Measurements from ENCODE around the gene DERL3.

Gene DERL3

DNA sequence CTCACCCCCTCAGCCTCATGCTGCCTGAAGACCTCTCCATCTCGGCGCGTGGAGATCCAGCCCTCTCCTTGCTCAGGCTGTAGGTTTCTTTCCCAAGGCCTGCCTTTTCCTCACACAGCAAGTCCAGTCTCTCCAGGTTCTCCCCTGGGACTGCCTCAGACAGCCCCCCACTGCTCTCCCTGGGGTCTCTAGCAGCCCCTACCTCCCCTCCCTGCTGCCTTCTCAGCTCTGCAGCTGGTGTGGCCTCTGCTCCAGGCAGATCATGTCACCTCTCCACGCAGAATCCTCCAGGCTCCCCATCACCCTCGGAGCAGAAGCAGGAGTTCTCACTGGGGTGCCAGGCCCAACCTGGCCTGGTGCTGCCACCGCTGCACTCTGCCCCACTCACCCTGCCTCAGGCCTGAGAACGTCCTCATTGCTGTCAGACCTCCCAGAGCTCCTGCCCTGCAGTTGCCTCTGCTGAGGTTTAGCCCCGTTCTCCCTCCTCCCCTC, 36.9 kb downstream of the DERL3 start:
- no peak for DNase-seq

DNA sequence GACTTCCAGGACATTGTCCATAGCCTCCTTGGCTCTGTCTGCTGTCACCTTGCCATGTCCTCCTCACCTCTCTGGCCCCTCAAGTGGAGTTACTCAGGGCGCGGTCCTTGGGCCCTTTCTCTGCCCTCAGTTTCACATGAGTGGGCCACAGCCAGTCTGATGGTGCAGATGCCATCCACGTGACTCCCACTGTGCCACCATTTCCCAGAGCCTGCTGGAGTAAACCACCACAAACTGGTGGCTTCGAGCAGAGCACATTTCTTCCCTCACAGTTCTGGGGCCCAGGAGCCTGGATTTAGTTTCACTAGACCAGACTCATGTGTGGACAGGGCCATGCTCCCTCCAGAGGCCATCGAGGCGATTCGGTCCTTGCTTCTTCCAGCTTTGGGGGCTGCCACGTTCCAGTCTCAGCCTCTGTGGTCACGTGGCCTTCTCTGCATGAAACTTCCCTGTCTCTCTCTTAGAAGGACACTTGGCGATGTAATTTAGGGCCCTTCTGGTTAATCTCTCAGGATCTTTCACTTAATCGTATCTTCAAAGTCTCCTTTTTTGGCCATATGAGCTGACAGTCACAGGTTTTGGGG, 37.5 kb downstream of the DERL3 start:
- no peak for DNase-seq

DNA sequence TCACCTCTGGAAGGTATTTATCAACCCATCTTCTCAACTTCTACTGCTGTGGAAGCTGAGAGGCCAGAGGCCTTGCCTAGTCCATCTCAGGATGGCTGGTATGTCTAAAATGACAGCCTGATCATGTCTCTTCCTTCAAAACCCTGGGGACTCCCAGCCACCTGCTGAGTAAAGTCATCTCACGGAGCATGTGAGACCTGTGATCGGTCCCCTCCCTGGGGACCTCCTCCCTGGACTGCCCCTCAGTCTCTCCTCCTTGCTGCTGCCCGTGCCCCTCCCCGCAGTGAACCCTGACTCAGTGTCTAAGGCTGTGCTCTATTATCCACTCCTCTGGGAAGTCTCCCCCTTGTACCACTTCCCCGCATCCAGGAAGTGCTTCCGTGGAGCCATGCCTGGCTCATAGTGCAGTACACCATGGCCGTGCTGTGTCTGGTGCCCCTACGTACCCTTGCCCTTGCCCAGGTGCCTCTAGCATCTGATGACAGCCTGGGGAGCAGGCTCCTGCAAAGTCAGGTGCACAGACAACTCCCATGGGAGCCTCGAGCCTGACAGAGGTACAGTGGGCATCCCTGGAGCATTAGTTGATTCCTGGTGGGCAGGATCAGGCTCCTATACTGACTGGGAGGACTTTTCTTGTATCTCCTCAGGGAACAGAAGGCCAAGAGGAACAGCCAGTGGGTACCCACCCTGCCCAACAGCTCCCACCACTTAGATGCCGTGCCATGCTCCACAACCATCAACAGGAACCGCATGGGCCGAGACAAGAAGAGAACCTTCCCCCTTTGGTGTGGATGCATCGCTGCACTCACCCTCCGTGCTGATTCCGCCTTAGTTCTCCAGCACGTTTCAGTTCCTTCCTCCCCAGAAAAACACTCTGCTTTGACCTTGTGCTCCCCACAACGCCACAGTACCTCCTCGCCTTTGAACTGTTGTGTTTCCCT, 38.2 kb downstream of the DERL3 start:
- no peak for DNase-seq

DNA sequence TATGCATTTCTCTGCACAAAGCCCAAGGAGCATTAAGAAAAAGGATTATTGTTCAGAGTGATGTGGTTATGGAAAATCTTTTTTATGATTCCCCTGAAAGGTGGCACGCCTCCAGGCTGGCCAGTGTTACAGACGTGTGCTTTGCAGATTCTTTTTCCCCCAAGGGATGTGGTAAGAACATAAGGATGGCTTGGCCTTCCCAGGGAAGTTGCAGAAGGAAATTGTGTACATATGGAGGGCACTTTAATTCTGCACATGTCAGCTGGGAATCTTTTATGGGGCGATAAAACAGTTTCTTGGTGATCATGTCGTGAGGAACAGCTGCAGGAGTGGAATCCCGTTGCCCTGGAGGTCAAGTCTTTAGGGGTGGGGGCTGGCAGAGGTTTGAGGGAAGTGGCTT, 42.3 kb downstream of the DERL3 start:
- no peak for DNase-seq

DNA sequence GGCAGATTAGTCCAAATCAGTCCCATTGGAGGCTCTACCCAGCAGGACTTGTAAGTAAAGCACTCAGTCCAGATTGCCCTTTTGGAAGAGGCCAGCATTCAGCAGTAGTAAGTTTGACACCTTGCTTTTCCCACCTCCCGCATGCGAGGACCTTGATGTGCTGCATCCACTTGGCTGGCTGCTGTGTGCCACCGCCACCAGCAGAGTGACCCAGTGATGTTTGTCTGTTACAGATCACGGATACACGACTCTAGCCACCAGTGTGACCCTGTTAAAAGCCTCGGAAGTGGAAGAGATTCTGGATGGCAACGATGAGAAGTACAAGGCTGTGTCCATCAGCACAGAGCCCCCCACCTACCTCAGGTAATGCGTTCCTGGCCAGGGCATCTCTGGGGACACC, 45.5 kb downstream of the DERL3 start:
- DNase-seq, result no peak

DNA sequence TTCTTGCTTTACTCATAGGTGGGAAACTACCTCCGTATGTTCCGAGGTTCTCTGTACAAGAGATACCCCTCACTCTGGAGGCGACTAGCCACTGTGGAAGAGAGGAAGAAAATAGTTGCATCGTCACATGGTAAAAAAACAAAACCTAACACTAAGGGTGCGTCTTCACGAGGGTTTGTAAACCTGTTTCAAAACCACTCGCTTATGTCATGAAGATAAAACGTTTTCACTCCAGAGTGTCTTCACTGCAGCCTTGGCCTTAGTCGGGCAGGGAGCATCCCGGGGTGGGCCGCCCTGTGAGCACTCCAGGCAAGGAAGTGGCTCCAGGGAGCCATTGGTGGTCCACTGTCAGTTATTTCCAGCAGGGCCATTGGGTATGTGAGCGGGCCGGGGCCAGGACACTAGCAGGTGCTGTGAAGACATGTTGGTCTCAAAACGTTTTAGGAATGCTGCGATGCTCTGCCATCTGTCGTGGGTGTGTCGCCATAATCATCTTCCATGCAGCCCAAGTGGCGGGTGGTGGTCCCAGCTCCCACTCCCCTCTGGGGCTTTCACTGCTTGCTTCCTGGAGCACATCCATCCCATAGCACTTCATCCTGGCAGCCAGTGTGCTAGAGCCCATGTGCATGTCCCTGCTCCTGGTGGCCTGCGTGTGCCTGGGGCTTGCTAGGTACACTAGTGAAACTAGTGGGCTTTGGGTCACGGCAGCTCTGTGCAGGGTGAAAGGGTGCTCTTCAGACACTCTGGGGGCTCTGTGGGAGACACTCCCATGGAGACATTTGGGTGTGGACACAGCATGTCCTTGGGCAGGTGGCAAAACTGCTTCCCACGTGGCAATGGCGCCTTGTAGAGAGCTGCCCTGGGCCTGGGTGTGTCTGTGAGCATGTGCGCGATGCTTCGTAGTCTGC, 46.8 kb downstream of the DERL3 start:
- DNase-seq, result no peak

DNA sequence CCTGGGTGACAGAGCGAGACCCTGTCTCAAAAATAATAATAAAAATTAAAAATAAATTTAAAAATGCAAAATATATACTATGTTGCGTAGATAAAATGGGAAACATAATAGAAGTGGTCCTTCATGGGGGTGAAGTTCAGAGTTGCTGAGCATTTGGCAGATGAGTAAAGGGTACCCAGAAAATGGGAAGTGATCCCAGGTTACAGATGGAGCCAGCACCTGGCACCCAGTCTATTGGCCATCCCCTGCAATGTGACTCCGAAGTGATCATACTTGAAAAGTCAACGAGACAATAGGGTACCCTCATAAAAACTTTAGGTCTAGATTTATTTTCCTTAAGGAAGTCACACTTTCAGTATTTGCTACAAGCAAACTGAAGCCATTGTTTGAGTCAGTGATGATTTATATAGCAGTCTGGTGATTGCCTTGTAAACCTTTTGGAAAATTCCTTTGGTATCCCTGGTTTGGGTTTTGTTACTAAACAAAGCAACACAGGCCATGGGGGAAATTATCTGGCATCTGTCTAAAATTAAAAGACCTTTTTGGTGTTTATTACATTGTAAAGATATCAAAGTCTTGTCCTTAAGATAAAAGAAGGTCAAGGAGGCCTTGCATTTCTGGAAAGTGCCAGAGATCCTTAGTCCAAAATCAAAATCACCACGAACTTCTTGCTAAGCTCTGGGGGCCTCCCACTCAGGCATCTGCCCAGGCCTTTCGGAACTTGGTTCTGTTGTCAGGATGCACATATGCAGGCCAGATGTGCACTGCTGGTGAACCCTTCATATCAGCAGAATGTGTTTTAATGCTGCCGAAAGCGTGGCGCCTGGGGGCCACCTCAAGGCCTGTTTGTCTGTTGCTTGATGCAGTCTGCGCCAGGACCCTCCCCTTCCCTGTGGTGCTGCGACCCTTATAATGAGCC, 47.7 kb downstream of the DERL3 start:
- DNase-seq, result no peak

DNA sequence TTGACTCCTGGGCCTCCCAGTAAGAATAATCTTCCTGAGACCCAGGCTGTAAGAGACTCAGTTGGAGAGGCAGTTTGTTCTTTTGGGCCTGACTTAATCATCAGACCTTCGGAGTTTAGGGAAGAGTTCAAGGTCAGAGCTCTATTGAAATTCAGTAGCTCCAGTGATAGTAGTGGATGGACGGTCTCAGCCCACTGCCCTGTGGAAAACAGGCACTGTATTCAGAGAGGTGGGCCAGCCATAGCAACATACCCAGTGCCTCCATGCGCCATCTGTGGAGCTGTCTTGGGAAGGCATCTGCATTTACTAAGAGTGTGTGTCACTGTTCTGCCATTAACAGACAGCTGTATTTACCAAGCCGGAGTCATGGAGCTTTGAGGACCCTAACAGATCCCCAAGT, 49.2 kb downstream of the DERL3 start:
- no peak for DNase-seq

DNA sequence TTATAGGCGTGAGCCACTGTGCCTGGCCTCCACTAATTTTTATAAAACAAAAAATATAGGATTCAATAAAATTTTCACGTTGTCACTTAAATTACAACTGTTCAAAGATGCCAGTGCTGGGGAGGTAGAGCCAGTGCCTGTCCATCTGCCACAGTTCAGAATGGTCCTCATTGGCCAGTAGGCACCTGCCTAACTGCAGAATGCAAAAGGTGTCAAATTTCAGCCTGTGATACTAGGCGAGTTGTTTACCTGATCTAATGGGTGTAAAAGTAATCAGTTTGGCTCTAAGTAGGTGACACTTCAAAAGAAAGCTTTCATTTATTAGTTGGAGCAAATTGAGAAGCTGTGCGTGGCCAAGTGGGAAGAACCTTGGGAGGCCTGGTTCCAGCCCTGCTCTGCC, 49.7 kb downstream of the DERL3 start:
- no peak for DNase-seq

DNA sequence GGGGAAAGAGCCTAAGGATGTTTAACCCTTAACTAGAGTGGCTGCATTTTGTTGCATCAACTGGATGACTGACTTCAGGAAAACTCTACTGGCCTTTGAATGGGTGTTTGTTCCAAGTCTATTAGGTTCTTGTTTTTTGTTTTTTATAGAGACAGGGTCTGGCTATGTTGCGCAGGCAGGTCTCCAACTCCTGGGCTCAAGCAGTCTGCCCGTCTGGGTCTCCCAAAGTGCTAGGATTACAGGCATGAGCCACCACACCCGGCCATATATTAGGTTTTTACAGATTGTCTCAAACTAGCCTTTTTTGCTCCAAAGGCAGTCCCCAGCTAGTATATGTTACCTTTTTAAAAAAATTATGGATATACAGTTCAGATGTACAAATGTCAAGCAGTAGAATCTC, 50.9 kb downstream of the DERL3 start:
- DNase-seq, result no peak

DNA sequence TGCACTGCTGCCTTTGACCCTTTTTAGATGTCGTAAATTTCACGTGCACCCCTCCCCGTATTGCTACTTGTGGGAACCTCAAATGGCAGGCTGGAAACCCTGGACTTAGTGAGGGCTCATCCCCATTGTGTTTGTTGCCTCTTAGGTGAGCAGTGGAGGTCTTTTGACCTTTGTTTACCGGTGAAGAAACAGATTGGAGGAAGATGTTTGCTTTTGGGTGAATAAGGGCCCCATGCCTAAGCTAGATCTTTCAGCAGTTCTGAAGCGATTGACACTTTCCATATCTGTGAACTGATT, 51.3 kb downstream of the DERL3 start:
- DNase-seq, result no peak

DNA sequence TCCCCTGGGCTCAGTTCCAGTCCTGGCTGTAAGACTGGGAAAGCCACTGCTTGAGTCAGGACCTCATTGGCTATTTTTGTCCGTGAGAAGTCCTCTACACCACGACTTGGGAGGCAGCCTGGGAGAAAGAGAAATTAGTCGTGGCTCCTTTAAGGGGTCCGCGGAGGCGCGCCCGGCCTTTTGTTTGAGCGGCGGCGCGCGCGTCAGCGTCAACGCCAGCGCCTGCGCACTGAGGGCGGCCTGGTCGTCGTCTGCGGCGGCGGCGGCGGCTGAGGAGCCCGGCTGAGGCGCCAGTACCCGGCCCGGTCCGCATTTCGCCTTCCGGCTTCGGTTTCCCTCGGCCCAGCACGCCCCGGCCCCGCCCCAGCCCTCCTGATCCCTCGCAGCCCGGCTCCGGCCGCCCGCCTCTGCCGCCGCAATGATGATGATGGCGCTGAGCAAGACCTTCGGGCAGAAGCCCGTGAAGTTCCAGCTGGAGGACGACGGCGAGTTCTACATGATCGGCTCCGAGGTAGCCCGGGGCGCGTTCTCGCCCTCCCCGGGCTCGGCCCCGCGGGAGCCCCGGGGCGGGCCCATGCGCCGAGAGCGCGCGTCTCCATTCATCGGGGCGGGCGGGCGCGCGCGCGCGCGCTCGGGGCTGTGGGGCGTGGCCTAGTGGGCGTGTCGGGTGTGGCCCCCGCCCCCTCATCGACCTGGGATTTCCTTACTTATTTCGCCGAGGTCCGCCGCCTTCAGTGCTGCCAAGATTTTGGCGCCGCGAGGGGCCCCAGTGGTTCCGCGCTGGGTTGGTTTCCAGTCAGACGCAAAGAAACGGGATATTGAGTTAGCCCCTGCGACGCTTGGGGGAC, 51.8 kb downstream of the DERL3 start, which contains the start of gene SMARCB1:
Gene SMARCB1 (plus strand): TSS at position 215 of the 848 bp plus-strand sequence. CDS start 204 bp downstream, at position 419.
- DNase-seq, result peak; percentile 84

DNA sequence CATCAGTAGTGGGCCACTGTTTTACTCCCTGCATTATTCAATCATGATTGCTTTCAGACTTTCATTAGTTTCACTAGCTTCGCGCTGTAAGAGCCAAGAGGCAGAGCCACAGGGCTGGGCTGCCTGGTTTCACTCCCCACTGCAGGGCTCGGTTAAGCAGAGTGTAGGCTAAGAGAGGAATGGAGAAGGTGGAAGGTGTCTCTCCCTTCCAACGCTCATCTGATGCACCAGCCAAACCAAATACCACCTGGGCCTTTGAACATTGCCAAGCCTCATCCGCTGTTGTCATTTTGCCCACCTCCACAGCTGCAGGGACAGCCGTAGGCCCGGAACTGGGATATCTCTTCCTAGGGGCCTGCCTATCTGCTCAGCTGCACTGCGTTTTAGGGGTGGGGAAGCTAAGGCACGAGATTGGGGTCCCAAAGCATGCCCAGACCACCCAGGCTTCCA, 52.5 kb downstream of the DERL3 start:
- no peak for DNase-seq

Data from effector CD4-positive, alpha-beta T cell (primary cell).